ENCODE results near the gene SHB.
"Not testable (repeated sequence)": the region's sequence is repeated elsewhere in the genome, so short reads cannot be mapped to it uniquely, and the experiment has no call there.

Gene SHB

DNA sequence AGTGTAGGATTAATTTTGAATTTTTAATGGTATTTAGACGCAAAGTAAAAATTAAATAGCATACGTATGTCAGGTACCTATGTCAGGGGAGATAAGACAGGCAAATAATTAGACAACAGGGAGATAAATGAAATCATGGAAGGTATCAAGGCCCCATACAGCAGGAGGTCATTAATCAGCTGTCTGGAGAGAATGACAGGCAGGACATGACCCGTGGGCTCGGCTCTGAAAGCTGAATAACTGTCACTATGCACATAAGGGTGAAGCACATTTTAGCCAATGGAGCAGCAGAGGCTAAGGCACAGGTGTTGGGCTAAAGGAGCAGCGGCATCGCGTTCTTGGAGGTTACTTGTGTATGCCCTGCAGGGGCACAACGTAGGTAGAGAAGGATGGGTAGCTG is 177.0 kb downstream of the SHB start:
- no peak for DNase-seq (ENCODE audit: extremely low read depth, insufficient read length)
- H3K36me3 ChIP-seq (ENCODE audit: control insufficient read depth, insufficient read depth, low read length), result peaks cover 2% of the 10 kb centered on the region; the same call in 1 of the 2 replicates

DNA sequence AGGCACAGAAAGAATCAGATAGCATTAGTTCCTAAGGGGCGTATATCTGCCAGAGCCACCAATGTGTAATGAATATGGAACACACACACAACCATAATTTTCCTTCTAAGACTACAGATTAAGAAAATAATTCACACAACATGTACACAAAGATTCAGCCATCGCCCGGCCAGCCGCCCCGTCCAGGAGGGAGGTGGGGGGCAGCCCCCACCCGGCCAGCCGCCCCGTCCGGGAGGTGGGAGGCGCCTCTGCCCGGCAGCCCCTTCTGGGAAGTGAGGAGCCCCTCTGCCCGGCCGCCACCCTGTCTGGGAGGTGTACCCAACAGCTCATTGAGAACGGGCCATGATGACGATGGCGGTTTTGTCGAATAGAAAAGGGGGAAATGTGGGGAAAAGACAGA is 178.0 kb downstream of the SHB start:
- H3K4me3 ChIP-seq (replicated peaks; ENCODE audit: low read depth, low read length); H3K27me3 ChIP-seq (replicated peaks; ENCODE audit: control insufficient read depth, insufficient read depth, low read length); DNase-seq (ENCODE audit: extremely low read depth, insufficient read length); H3K36me3 ChIP-seq (ENCODE audit: control insufficient read depth, insufficient read depth, low read length): not testable (repeated sequence)

More for the DNA sequence above, 177.0 kb downstream of the SHB start:
- H3K4me3 ChIP-seq (replicated peaks; ENCODE audit: low read depth, low read length), result no peak overlapping the region
- TF ChIP-seq, protein P1, sequence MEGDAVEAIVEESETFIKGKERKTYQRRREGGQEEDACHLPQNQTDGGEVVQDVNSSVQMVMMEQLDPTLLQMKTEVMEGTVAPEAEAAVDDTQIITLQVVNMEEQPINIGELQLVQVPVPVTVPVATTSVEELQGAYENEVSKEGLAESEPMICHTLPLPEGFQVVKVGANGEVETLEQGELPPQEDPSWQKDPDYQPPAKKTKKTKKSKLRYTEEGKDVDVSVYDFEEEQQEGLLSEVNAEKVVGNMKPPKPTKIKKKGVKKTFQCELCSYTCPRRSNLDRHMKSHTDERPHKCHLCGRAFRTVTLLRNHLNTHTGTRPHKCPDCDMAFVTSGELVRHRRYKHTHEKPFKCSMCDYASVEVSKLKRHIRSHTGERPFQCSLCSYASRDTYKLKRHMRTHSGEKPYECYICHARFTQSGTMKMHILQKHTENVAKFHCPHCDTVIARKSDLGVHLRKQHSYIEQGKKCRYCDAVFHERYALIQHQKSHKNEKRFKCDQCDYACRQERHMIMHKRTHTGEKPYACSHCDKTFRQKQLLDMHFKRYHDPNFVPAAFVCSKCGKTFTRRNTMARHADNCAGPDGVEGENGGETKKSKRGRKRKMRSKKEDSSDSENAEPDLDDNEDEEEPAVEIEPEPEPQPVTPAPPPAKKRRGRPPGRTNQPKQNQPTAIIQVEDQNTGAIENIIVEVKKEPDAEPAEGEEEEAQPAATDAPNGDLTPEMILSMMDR (IDR thresholded peaks at IDR 0.05; ENCODE audit: insufficient read depth, low read length, poor library complexity, severe bottlenecking), result no peak
- no peaks in the 10 kb centered on the region for H3K27me3 ChIP-seq (replicated peaks; ENCODE audit: control insufficient read depth, insufficient read depth, low read length)

DNA sequence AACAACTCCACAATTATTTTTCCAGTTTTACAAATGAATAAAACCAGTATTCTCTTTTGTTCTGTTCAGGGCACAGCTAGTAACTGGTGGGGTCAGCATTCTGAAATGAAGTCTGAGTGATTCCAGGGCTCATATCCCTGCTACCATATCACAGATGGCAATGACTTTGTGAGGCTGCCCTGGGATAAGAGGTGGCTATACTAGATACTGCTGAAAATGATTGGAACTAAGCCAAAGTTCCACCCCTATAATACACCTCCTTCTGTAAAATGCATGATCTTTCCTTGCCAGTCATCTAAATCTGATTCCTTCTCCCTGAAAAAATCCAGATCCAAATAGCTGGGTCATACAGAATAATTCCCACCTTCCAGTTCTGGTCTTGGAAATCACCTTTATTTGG is 179.5 kb downstream of the SHB start:
- peaks cover 2% of the 10 kb centered on the region for H3K36me3 ChIP-seq (ENCODE audit: control insufficient read depth, insufficient read depth, low read length)
- no peaks in the 10 kb centered on the region for H3K27me3 ChIP-seq (replicated peaks; ENCODE audit: control insufficient read depth, insufficient read depth, low read length)
- H3K4me3 ChIP-seq (replicated peaks; ENCODE audit: low read depth, low read length), result no peak overlapping the region
- TF ChIP-seq, protein P1 (IDR thresholded peaks at IDR 0.05; ENCODE audit: insufficient read depth, low read length, poor library complexity, severe bottlenecking), result no peak
- no peak for DNase-seq (ENCODE audit: extremely low read depth, insufficient read length)

DNA sequence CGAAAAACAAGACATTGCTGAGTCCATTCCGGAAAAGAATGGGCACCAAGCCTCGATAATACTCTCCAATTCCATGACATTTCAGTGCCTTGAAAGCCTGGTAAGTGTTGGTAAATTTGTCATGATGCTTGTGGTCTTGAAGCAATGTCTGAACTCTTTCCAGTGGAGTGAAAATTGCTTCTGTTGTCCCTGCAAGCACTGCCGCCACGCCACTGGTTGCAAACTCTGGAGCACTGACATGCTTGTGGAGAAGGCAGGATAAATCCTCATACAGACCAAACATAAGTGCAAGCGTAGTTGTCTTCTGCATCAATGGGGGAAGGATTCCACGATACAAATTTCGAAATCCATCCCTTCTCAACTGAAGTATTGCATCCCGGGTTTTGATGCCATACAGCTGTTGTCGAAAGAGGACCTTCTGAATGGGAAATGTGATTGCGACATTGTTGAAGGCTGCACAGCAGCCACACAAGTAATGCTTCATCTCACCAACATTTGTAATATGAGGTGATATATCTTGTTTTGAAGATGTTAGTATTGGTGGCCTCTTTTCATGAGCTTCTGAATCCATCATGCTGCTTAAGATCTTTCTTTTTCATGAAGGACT is 180.9 kb downstream of the SHB start:
- H3K4me3 ChIP-seq (replicated peaks; ENCODE audit: low read depth, low read length); H3K36me3 ChIP-seq (ENCODE audit: control insufficient read depth, insufficient read depth, low read length); H3K27me3 ChIP-seq (replicated peaks; ENCODE audit: control insufficient read depth, insufficient read depth, low read length); DNase-seq (ENCODE audit: extremely low read depth, insufficient read length): not testable (repeated sequence)

DNA sequence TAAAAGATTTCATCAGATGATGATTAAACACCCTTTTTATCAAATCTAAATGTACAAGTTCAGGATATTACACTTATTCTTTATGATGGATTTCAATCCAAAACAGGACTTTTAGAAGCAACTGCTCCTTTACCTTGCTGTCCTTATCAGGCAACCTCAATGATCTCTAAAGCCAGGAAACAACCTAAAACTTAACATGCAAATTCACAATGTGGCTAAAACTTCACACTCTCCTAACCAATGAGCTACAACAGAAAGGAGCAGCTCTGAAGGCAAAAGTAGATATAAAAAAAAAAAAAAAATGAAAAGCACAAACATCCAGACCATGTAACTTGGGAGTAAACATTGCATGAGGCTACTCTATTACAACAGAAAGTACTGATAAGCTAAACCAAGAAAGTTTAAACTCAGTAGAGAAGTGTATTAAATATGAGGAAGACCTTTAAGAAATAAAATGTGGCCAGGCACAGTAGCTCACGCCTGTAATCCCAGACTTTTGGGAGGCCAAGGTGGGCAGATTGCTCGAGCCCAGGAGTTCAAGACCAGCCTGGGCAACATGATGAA is 188.0 kb downstream of the SHB start:
- TF ChIP-seq, protein P1 (IDR thresholded peaks at IDR 0.05; ENCODE audit: insufficient read depth, low read length, poor library complexity, severe bottlenecking), result no peak
- no peaks in the 10 kb centered on the region for H3K27me3 ChIP-seq (replicated peaks; ENCODE audit: control insufficient read depth, insufficient read depth, low read length)
- H3K4me3 ChIP-seq (replicated peaks; ENCODE audit: low read depth, low read length), result no peak overlapping the region
- H3K36me3 ChIP-seq (ENCODE audit: control insufficient read depth, insufficient read depth, low read length), result no peaks in the 10 kb centered on the region; the same call in 1 of the 2 replicates
- DNase-seq (ENCODE audit: extremely low read depth, insufficient read length), result no peak

DNA sequence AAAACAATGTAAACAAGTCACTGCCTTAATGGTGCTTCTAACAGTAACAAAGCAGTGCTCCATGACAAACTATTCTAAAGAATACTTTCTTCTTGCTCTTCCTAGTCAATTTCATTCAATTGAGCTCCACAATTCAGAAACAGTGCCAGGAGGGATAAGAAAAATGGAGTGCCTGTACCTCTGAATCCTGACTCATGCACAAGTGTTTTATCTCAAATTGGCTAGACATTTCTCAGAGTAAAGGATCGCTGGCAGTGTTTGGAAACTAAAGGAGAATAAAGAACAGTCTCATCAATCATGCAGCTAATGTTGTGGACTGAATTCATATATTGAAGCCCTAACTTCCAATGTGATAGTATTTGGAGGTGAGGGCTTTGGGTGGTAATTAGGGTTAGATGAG is 192.7 kb downstream of the SHB start:
- TF ChIP-seq, protein P1 (IDR thresholded peaks at IDR 0.05; ENCODE audit: insufficient read depth, low read length, poor library complexity, severe bottlenecking), result no peak
- H3K27me3 ChIP-seq (replicated peaks; ENCODE audit: control insufficient read depth, insufficient read depth, low read length), result no peaks in the 10 kb centered on the region
- DNase-seq (ENCODE audit: extremely low read depth, insufficient read length), result no peak
- H3K36me3 ChIP-seq (ENCODE audit: control insufficient read depth, insufficient read depth, low read length), result no peaks in the 10 kb centered on the region; the same call in 1 of the 2 replicates
- H3K4me3 ChIP-seq (replicated peaks; ENCODE audit: low read depth, low read length), result no peak overlapping the region

Measured in GM06990 (cell line).